Stimulated activated CD8-positive, alpha-beta memory T cell treated with anti-CD3 and anti-CD28 coated beads, Interleukin-7, amount 100 ng/mL, for 4 hours (primary cell): ENCODE data around the gene SLC7A1.

Source experiments
- DNase-seq, 2 donors: peaks; one replicate each; pipeline ENCODE4 v3.0.0-alpha.2; 2020; ENCODE audit warnings: low read depth in 2 of 2

Gene SLC7A1

GRCh38 chr13:29561918-29562317 is 33.6 kb downstream of the SLC7A1 start:
- DNase-seq, result no peak

- DNase-seq, result no peak
These were observed 38.7 kb downstream of the SLC7A1 start for GRCh38 chr13:29556742-29557141.

DNA sequence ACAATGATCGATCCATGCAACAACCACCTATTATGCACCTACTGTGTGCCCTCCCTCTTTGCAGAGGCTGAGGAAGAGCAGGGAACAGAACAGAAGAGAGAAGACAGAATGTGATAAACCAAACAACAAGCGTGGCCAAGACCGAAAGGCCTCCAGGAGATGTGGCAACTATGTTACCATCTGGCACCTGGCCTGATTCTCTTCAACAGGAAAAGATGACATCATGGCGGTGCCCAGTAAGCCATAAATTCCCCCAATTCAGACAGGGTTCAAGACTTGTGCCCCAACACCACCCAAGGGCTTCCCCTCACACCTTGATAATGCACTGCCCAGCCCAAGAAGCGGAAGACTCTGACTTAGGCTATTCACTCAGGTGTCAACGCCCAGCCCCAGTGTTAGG is 44.3 kb downstream of the SLC7A1 start:
- no peak for DNase-seq

GRCh38 chr13:29550430-29550988 is 45.0 kb downstream of the SLC7A1 start:
- no peak for DNase-seq

- no peak for DNase-seq
These were observed 46.8 kb downstream of the SLC7A1 start for GRCh38 chr13:29548722-29549121.

GRCh38 chr13:29547153-29547552 is 48.3 kb downstream of the SLC7A1 start:
- DNase-seq, result no peak

GRCh38 chr13:29546662-29547061 is 48.8 kb downstream of the SLC7A1 start:
- DNase-seq, result no peak

- no peak for DNase-seq
These were observed 49.5 kb downstream of the SLC7A1 start for GRCh38 chr13:29545988-29546387.

- peak in 1 of 2 donors; percentile 24 for DNase-seq
These were observed 52.0 kb downstream of the SLC7A1 start for GRCh38 chr13:29543230-29544215.

DNA sequence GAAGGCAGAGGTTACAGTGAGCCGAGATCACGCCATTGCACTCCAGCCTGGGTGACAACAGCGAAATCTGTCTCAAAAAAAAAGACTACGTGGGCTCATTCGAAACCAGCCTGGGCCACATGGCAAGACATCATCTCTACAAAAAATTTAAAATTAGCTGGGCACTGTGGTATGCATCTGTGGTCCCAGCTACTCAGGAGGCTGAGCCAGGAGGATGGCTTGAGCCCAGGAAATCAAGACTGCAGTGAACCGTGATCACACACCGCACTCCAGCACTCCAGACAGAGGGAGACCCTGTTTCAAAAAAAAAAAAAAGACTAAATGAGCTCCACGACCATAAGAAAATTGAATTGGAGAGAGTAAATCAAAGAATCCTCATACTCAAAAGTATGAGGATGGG is 53.1 kb downstream of the SLC7A1 start:
- DNase-seq, result no peak

DNA sequence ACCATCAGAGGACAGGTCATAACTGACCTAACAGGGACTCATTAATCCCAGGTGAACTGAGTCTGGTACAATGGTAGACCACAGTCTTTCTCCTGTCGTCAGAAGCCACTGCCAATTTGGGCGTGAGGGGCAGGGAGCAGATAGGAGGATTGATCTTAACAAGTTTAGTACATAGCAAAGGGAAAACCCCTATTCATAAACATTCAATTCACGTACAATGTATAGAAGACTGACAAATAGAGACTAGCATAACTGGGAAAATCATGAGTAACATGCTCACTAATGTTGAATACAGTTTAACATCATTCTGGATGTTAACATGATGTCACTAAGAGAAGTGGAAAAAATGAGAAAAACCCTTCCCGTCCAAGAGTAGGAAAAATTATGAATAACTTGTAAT is 54.1 kb downstream of the SLC7A1 start:
- no peak for DNase-seq

GRCh38 chr13:29540799-29541198 is 54.7 kb downstream of the SLC7A1 start:
- DNase-seq, result no peak

DNA sequence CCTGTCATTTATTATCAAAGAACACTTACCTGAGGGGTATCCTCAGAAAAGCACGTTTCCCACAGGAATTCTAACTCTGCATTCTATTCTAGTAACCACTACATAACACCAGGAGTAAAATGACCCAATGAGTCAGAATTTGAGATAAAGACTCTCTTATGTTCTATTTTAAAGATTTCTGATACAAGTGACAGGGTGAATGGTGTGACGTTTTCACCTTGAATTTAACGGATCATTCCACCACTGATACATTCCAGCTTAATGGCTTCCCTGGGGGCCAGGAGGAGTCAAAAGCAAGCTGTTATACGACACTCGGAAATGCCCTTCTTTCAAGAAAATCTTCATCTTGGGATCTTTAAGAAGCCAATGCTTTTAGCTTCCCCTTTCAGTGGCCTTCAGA is 55.2 kb downstream of the SLC7A1 start:
- DNase-seq, result no peak

GRCh38 chr13:29539856-29540255 is 55.6 kb downstream of the SLC7A1 start:
- DNase-seq, result no peak

DNA sequence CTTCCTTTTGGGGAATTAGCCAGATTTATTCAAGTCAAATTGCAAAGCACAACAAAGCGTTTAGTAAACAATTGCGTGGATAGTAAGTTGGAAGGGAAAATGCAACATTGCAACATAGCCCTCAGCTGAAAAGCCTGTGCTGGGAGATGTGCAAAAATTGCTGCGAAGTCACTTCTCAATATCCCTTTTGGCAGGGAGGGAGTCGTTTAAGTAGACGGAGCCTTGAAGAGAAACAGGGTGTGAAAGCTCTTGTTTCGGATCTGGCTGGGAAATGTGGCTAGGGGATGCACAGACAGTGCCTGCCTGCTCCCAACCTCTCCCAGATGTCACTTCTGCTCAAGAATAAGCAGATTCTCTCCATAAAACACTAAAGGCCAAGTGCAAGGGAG is 56.8 kb downstream of the SLC7A1 start:
- no peak for DNase-seq

- DNase-seq, result no peak
These were observed 57.5 kb downstream of the SLC7A1 start for GRCh38 chr13:29537736-29538651.

- no peak for DNase-seq
These were observed 58.6 kb downstream of the SLC7A1 start for GRCh38 chr13:29536853-29537252.

GRCh38 chr13:29535663-29536655 is 59.5 kb downstream of the SLC7A1 start:
- DNase-seq, result no peak

GRCh38 chr13:29534083-29534482 is 61.4 kb downstream of the SLC7A1 start:
- DNase-seq, result no peak

DNA sequence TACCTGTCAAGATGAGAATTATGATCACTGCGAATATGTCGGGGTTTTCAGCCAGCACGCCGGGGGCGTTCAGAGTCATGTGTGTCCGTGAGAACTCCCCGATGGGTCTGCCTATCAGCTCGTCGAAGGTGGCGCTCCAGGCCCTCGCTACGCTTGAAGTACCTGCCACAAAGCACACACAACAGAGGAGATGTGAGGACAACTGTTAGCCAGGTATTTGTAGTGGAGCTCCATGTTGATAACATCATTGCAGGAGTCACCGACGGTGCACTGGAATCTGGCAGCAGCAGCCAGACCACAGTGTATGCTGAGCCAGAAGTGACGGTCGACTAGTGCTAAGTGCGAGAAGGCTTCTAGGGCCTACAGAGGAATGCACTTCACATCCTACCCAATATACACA is 62.7 kb downstream of the SLC7A1 start:
- DNase-seq, result no peak

DNA sequence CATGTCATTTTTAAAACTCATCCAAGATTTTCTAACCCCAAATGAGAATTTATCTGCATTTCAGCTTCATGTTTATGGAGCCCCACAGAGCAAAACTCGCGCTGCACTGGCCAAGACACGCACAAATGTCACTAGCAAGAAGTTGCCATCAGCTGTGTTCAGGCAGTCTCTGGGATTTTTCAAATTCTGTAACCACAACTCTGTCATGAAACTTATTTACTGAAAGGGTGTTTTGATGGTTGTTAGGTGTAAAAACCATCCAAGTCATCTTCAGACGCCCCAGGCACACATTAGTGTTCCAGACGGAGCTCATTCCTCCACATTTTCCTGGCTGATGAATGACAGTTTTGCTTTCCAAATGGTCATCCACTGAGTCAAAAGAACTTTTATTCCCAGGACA is 63.4 kb downstream of the SLC7A1 start:
- DNase-seq, result no peak
